ENCODE measurements around the gene PPIC.
"Not testable (repeated sequence)": the region's sequence is repeated elsewhere in the genome, so short reads cannot be mapped to it uniquely, and the experiment has no call there.

The PPIC gene

DNA sequence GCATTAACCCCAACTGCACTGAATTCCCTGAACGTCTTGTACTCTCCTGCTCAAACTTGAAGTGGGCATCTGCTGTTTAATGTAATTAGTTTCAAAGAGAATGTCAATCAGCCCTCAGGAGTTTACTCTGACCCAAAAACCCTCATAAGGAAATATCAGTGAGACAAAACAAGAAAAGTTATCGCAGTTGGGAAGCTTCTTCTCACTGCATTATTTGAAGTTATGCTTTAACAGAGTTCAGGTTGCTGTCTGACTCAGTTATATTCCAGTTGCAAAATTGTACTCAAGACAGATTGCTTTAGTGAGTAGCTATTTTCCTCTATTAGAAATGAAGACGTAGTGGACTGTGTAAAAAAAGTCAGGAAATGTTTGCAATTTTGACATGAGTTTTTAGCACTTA lies 52.1 kb downstream of the PPIC start:
- in situ Hi-C loops (cut with MboI; ENCODE audit: low sequenced_read_pairs, unreplicated experiment) = no loop called here
- TF ChIP-seq, protein P1, sequence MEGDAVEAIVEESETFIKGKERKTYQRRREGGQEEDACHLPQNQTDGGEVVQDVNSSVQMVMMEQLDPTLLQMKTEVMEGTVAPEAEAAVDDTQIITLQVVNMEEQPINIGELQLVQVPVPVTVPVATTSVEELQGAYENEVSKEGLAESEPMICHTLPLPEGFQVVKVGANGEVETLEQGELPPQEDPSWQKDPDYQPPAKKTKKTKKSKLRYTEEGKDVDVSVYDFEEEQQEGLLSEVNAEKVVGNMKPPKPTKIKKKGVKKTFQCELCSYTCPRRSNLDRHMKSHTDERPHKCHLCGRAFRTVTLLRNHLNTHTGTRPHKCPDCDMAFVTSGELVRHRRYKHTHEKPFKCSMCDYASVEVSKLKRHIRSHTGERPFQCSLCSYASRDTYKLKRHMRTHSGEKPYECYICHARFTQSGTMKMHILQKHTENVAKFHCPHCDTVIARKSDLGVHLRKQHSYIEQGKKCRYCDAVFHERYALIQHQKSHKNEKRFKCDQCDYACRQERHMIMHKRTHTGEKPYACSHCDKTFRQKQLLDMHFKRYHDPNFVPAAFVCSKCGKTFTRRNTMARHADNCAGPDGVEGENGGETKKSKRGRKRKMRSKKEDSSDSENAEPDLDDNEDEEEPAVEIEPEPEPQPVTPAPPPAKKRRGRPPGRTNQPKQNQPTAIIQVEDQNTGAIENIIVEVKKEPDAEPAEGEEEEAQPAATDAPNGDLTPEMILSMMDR (IDR thresholded peaks at IDR 0.05; ENCODE audit: borderline replicate concordance, control extremely low read depth, extremely low read depth, insufficient read depth, missing control alignments) = no peak
- DNase-seq (ENCODE audit: low spot score) = no peak

DNA sequence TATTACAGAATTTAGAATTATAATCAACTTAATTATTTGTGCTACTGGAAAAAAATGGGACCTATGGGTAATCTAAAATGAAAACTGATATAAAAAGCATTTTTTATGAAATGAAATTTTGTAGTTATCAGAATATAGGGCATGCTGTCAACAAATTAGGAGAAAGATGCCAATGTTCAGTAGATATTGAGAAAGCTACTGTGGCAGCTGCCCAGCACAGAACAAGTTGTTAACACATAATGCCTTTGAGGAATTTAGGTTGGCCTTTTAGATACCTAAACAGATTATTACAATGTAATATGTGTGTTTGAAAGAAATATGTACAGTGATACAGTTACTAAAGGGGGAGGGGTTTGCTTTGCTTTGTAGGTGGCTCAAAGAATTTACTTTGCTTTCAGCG lies 54.1 kb downstream of the PPIC start:
- TF ChIP-seq, protein P1 (IDR thresholded peaks at IDR 0.05; ENCODE audit: borderline replicate concordance, control extremely low read depth, extremely low read depth, insufficient read depth, missing control alignments) = no peak
- no peak for DNase-seq (ENCODE audit: low spot score)
- in situ Hi-C loops (cut with MboI; ENCODE audit: low sequenced_read_pairs, unreplicated experiment) = no loop called here

DNA sequence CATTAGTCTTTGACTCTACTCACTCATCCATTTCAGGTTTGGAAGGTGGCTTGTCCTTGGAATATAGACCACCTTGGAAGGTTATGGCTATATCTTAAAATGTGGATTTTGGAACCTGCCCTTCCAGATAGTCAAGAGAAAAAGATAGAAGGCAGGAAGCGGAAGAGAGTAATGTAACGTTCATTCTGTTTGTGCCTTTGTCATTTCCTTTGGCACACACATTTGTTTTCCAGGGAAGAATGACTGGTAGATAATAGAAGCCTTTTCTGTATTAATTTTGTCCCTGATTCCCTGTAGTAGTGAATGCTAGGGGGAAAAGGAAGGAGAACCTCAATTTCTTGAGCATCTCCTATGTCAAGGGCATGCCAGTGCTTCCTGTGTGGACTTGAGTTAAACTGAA lies 54.7 kb downstream of the PPIC start:
- TF ChIP-seq, protein P1 (IDR thresholded peaks at IDR 0.05; ENCODE audit: borderline replicate concordance, control extremely low read depth, extremely low read depth, insufficient read depth, missing control alignments) = no peak
- in situ Hi-C loops (cut with MboI; ENCODE audit: low sequenced_read_pairs, unreplicated experiment) = no loop called here
- no peak for DNase-seq (ENCODE audit: low spot score)

DNA sequence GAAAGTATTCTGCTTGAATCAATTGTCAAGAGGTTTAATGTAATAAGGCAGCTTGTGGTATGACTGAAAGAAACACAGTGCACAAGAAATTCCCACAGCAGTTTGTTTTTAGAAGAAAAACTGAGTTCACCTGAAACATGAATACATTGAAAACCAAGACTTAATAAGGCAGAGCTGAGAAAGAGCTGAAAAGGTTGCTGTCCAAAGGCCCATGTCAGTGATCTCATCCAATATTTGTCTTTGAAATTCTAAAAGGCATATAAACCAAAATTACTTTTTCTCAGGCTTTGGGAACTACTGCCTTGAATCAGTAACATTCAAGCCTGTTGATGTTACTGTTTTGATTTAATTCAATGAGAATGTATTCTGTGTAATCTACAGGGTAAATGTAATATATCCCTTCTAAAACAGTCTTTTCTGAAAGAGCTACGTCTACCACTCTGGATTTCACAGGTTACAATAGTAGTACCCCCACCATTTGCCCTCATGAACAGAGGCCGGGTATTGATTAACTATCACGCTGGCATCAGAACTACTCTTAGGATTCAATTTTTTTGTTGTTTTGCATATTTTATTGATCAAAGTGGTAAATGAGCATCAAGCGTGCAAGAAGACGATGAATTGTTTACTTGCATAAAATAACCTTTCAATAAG lies 57.8 kb downstream of the PPIC start:
- no peak for DNase-seq (ENCODE audit: low spot score)
- TF ChIP-seq, protein P1 (IDR thresholded peaks at IDR 0.05; ENCODE audit: borderline replicate concordance, control extremely low read depth, extremely low read depth, insufficient read depth, missing control alignments) = no peak
- in situ Hi-C loops (cut with MboI; ENCODE audit: low sequenced_read_pairs, unreplicated experiment) = no loop called here

DNA sequence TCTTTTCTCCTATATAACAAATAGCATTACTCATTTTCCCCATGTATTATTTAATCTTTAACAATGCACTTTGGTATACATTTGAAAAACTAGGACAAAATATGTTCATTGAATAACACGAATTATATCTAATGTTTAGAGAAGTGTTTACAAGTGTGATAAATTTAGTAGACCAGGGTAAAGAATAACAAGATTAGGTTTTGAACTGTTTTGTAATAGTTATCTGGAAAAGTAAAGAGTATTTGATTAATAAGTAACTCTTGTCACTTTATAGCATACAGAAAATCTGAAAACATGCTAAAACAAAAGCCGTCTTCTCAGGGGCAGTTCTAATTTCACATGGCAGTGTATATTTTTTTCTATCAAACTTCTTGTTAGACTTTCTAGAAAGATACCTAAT lies 58.5 kb downstream of the PPIC start:
- in situ Hi-C loops (cut with MboI; ENCODE audit: low sequenced_read_pairs, unreplicated experiment) = no loop called here
- TF ChIP-seq, protein P1 (IDR thresholded peaks at IDR 0.05; ENCODE audit: borderline replicate concordance, control extremely low read depth, extremely low read depth, insufficient read depth, missing control alignments) = no peak
- DNase-seq (ENCODE audit: low spot score) = no peak

DNA sequence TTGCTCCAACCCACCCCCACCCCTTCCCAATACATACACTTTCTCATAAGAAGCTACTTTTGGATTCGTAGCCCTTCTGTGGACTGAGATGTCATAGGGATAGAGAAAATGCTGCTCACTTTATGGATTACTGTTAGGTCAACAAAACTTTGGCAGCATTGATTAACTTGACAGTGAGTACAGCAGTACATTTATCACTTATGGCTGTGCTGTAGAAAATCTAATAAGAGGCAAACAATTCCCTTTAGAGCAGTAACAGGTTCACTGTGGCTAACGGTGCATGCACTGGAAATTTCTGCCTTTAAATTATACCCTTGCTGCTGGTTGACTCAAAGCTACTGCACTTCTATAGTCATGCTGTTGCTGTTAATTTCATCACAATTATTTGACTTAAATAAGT lies 59.2 kb downstream of the PPIC start:
- in situ Hi-C loops (cut with MboI; ENCODE audit: low sequenced_read_pairs, unreplicated experiment) = no loop called here
- TF ChIP-seq, protein P1 (IDR thresholded peaks at IDR 0.05; ENCODE audit: borderline replicate concordance, control extremely low read depth, extremely low read depth, insufficient read depth, missing control alignments) = no peak
- no peak for DNase-seq (ENCODE audit: low spot score)

DNA sequence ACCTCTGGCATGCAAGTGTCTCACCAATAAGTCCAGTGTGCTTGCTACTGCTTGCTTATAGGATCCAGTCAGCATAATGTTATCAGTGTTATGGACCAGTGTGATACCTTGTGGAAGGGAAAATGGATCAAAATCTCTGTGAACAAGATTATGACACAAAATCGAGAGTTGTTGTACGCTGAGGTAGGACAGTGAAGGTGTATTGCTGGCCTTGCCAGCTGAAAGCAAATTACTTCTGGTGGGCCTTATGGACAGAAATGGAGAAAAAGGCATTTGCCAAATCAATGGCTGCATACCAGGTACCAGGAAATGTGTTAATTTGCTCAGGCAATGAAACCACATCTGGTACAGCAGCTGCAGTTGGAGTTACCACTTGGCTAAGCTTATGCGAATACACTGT lies 62.3 kb downstream of the PPIC start:
- in situ Hi-C loops (cut with MboI; ENCODE audit: low sequenced_read_pairs, unreplicated experiment); DNase-seq (ENCODE audit: low spot score): not testable (repeated sequence)

DNA sequence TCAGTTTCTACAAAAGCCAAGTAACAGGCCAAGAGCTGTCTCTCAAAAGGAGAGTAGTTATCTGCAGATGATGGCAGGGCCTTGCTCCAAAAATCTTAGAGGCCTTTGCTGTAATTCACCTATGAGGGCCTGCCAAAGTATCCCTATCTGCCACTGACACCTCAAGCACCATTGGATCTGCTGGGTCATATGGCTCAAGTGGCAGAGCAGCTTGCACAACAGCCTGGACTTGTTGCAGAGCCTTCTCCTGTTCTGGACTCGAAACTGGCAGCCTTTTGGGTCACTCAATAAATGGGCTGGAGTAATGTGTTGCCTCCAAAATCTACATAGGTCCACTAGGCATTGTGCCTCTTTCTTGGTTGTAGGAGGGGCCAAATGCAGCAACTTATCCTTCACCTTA lies 62.8 kb downstream of the PPIC start:
- in situ Hi-C loops (cut with MboI; ENCODE audit: low sequenced_read_pairs, unreplicated experiment); DNase-seq (ENCODE audit: low spot score): not testable (repeated sequence)

Measured in GM13976 (cell line).